GM12873 (cell line): ENCODE results near the gene ANO1.

Source experiments
- CTCF ChIP-seq: IDR thresholded peaks from 2 replicates; pipeline ENCODE4 v1.5.1; 2012; ENCODE audit warnings: low read depth, mild to moderate bottlenecking, moderate library complexity, low read length, control low read depth; ENCODE audit not compliant: insufficient read depth; ENCODE audit errors: missing control alignments

Gene ANO1

DNA sequence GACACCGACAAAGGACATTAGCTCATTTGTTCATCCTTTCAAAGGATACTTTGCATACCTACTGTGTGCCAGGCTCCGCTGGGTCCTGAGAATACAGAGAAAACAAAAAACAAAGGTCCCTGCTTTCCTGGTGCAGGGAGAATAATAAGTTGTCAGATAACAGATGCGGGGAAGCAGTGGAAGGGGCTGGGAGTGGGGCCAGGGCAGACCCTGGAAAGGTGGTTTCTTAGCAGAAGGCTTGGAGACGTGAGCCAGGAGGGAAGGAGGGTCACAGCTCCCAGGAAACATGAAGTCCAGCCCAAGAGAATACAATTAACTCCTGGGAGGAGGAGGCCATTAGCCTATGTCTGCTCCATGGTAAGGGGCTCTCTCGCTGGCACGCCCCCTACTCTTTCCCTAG, 9.8 kb upstream of the ANO1 start:
- no peak for TF ChIP-seq CTCF

DNA sequence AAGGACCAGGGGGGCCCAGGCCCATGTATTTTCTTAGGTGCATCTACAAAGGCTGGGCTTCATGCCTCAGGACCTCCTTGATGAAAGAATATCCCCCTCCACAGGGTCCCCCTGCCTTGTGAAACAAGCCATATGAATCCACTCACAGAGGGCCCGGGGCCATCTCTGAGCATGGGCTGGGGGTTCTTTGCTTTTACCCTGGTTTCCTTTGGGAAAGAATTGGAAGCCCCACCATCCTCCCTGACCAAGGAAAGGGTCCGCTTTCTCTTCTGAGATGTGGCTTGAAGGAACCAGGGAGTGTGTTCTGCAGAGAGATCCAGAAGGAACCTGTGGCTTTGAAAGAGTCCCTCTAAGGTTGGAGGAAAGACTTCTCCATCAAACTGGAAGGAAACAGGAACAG, 9.2 kb upstream of the ANO1 start:
- no peak for TF ChIP-seq CTCF

GRCh38 chr11:70070706-70071105, 7.4 kb upstream of the ANO1 start:
- no peak for TF ChIP-seq CTCF

- no peak for TF ChIP-seq CTCF
These were observed 6.1 kb upstream of the ANO1 start for GRCh38 chr11:70071996-70072395.

DNA sequence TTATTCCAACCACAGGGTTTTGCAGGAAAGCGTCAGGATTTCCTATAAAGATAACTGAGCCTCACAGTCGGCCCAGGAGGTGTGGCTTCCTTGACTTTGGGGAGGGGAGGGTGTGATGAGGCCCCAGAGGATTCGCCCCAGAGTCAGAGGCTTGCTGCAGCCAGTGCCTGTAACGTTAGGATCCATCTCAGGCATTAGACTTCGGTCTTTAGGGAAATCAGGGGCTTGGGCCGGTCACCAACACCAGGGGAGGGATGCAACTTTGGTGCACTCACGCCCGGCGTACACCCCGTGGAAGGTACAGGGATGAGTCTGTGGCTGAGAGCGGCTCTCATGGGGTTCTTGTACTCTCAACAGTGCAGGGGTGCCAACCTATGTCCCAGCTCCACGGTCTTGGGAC, 5.7 kb upstream of the ANO1 start:
- TF ChIP-seq CTCF, result no peak

GRCh38 chr11:70072861-70073755, 5.0 kb upstream of the ANO1 start:
- no peak for TF ChIP-seq CTCF

GRCh38 chr11:70073871-70074371, 4.2 kb upstream of the ANO1 start:
- TF ChIP-seq CTCF, result no peak
